HCT116 (cell line): ENCODE results near the gene DIP2C. TPM values are rescaled to one million over a fixed set of nuclear protein-coding genes. Genes with fewer than 3 reads are reported as not detected.

ENCODE experiments used
- ATAC-seq: fragments of 200-7000 bp; cut with Tn5 transposase; 2 replicates; pipeline ENCODE4 v1.9.1; 2020; ENCODE audit warnings: mild to moderate bottlenecking, moderate library complexity
- BruUV-seq: library from RNA; stranded (reverse); fragments of 400-500 nt; replicated peaks from 2 replicates; lab custom pipeline; 2021; lab: Mats Ljungman, UMichigan
- CTCF ChIA-PET: fragments of 300-600 bp; sonication (Branson Sonifier 250); formaldehyde crosslinking; loops from one replicate; lab custom pipeline; 2021; ENCODE audit warnings: antibody characterized with exemption; lab: Charles Lee
- POLR2A ChIA-PET: fragments of 300-600, 350-600 bp; sonication (Branson Sonifier 250); formaldehyde crosslinking; loops from one replicate; lab custom pipeline; 2021; ENCODE audit warnings: antibody characterized with exemption; lab: Charles Lee
- RAD21 ChIA-PET, 2 experiments: fragments of 300-600 bp; sonication (Branson Sonifier 250); formaldehyde crosslinking; loops; one replicate each; lab custom pipeline; 2023; ENCODE audit warnings: low total read pairs in 2 of 2; ENCODE audit not compliant: uncharacterized antibody in 2 of 2, unreplicated experiment in 2 of 2, low non-redundant PET in 1 of 2; lab: Charles Lee
- DNase-seq: peaks from one replicate; pipeline ENCODE4 v3.0.0-alpha.2; 2010; ENCODE audit warnings: low read depth, low spot score
- H2AFZ ChIP-seq: fragments of 200-600 bp; shearing (Covaris generic), sonication (generic); 2 replicates; pipeline ENCODE4 v1.6.1; 2017; ENCODE audit warnings: low read depth, mixed run types, mixed read lengths, antibody characterized with exemption, low read length; ENCODE audit not compliant: poor library complexity, severe bottlenecking
- H3K27ac ChIP-seq: 2 replicates; pipeline ENCODE4 v1.5.1; 2012; ENCODE audit warnings: low read depth, low read length
- H3K27me3 ChIP-seq: fragments of 200-600 bp; sonication (generic); 2 replicates; pipeline ENCODE4 v1.6.1; 2016; ENCODE audit warnings: mixed run types, low read length, mixed read lengths; ENCODE audit not compliant: insufficient read depth
- H3K36me3 ChIP-seq, 2 experiments: fragments of 200-500 bp in 1 of 2; fragments of 200-600 bp in 1 of 2; sonication (Bioruptor generic) in 1 of 2; sonication (generic) in 1 of 2; 2 replicates each; pipeline versions ENCODE4 v1.5.1 to v1.6.1; 2014 to 2016; ENCODE audit warnings: low read length in 2 of 2, inconsistent platforms in 1 of 2, mixed read lengths in 1 of 2, mixed run types in 1 of 2; ENCODE audit not compliant: insufficient read depth in 2 of 2, control insufficient read depth in 1 of 2
- H3K4me1 ChIP-seq, 2 experiments: fragments of 200-600 bp in 1 of 2; sonication (generic) in 1 of 2; 2 replicates each; pipeline versions ENCODE4 v1.5.1 to v1.6.1; 2012 to 2017; ENCODE audit warnings: low read length in 2 of 2, inconsistent platforms in 1 of 2, mild to moderate bottlenecking in 1 of 2, mixed read lengths in 1 of 2, mixed run types in 1 of 2, moderate library complexity in 1 of 2; ENCODE audit not compliant: insufficient read depth in 2 of 2, control insufficient read depth in 1 of 2
- H3K4me2 ChIP-seq: fragments of 200-600 bp; sonication (generic); 2 replicates; pipeline ENCODE4 v1.6.1; 2017; ENCODE audit warnings: mixed run types, low read length, mixed read lengths
- H3K4me3 ChIP-seq, 2 experiments: fragments of 200-600 bp in 1 of 2; sonication (generic) in 1 of 2; replicated peaks in 1 of 2; 2 replicates each; pipeline ENCODE4 v1.5.1; 2011 to 2016; ENCODE audit warnings: low read length in 2 of 2, control low read depth in 1 of 2, low read depth in 1 of 2, mild to moderate bottlenecking in 1 of 2, mixed read lengths in 1 of 2, mixed run types in 1 of 2
- H3K79me2 ChIP-seq: fragments of 200-600 bp; sonication (generic); 2 replicates; pipeline ENCODE4 v1.6.1; 2017; ENCODE audit warnings: mild to moderate bottlenecking, mixed run types, low read length, moderate library complexity, mixed read lengths; ENCODE audit not compliant: insufficient read depth
- H3K9ac ChIP-seq: fragments of 200-600 bp; sonication (generic); 2 replicates; pipeline ENCODE4 v1.6.1; 2016; ENCODE audit warnings: low read length, mixed read lengths
- H3K9me2 ChIP-seq: fragments of 200-600 bp; sonication (generic), shearing (Covaris generic); 2 replicates; pipeline ENCODE4 v1.6.1; 2017; ENCODE audit warnings: mixed run types, mild to moderate bottlenecking, moderate library complexity; ENCODE audit not compliant: insufficient read depth
- H3K9me3 ChIP-seq, 2 experiments: fragments of 200-500 bp in 1 of 2; fragments of 200-600 bp in 1 of 2; sonication (Bioruptor generic) in 1 of 2; sonication (generic) in 1 of 2; 2 replicates each; pipeline ENCODE4 v1.6.1; 2014 to 2017; ENCODE audit warnings: low read length in 2 of 2, mixed read lengths in 2 of 2, inconsistent platforms in 1 of 2, low read depth in 1 of 2, mild to moderate bottlenecking in 1 of 2, mixed run types in 1 of 2, moderate library complexity in 1 of 2; ENCODE audit not compliant: control insufficient read depth in 1 of 2, insufficient read depth in 1 of 2
- H4K20me1 ChIP-seq: fragments of 200-600 bp; sonication (generic), shearing (Covaris generic); 2 replicates; pipeline ENCODE4 v1.6.1; 2017; ENCODE audit warnings: mixed run types, mild to moderate bottlenecking, moderate library complexity; ENCODE audit not compliant: insufficient read depth
- CEBPB ChIP-seq: IDR thresholded peaks from 2 replicates; pipeline ENCODE4 v1.6.1; 2012; ENCODE audit warnings: low read depth
- ELF1 ChIP-seq: IDR thresholded peaks from 2 replicates; pipeline ENCODE4 v1.6.1; 2012; ENCODE audit warnings: low read depth, borderline replicate concordance
- EZH2 ChIP-seq: fragments of 200-600 bp; sonication (generic); IDR thresholded peaks from 2 replicates; pipeline ENCODE4 v1.6.1; 2017; ENCODE audit warnings: antibody characterized with exemption, mixed run types
- EZH2phosphoT487 ChIP-seq: fragments of 200-600 bp; IDR thresholded peaks from 2 replicates; pipeline ENCODE4 v1.6.1; 2018; ENCODE audit warnings: antibody characterized with exemption, borderline replicate concordance
- JUND ChIP-seq: IDR thresholded peaks from 2 replicates; pipeline ENCODE4 v1.6.1; 2012
- POLR2A ChIP-seq: IDR thresholded peaks from 2 replicates; pipeline ENCODE4 v1.7.0; 2011; ENCODE audit warnings: borderline replicate concordance; ENCODE audit not compliant: insufficient read depth, insufficient read length; ENCODE audit errors: extremely low read depth
- SRF ChIP-seq: IDR thresholded peaks from 2 replicates; pipeline ENCODE4 v1.6.1; 2012; ENCODE audit warnings: low read depth
- YY1 ChIP-seq: IDR thresholded peaks from 2 replicates; pipeline ENCODE4 v1.6.1; 2011; ENCODE audit warnings: low read length, low read depth, moderate library complexity, mild to moderate bottlenecking; ENCODE audit not compliant: insufficient replicate concordance; ENCODE audit errors: extremely low read depth
- ZFX ChIP-seq: fragments of 450-650 bp; IDR thresholded peaks from 2 replicates; pipeline ENCODE4 v1.6.1; 2017
- ZNF274 ChIP-seq: fragments of 200-500 bp; sonication (Bioruptor generic); IDR thresholded peaks from 2 replicates; pipeline ENCODE4 v1.6.1; 2014; ENCODE audit warnings: mild to moderate bottlenecking, low read depth, low read length, inconsistent platforms
- intact Hi-C: fragments of 100-400 bp; cut with micrococcal nuclease; formaldehyde crosslinking; loops from 2 replicates; pipeline ENCODE4 v1.10.0; 2022
- total RNA-seq: library from RNA; stranded (reverse); gene quantifications from one replicate; pipeline ENCODE4 v1.2.1, GENCODE V29; 2021; ENCODE audit not compliant: unreplicated experiment
- TF ChIP-seq, protein P1 (sequence below): IDR thresholded peaks from 2 replicates; pipeline ENCODE4 v1.6.1; 2012
- TF ChIP-seq, protein P2 (sequence below), 3 experiments: fragments of 200-600 bp in 1 of 3; sonication (generic) in 1 of 3; IDR thresholded peaks in 2 of 3; conservative IDR thresholded peaks in 1 of 3; 2 replicates each; pipeline ENCODE4 v1.5.1; 2012 to 2017; ENCODE audit warnings: low read depth in 2 of 3, low read length in 2 of 3, antibody characterized with exemption in 1 of 3, borderline replicate concordance in 1 of 3, control low read depth in 1 of 3, mild to moderate bottlenecking in 1 of 3, mixed read lengths in 1 of 3, mixed run types in 1 of 3, moderate library complexity in 1 of 3; ENCODE audit not compliant: insufficient read depth in 1 of 3
- TF ChIP-seq, protein P3 (sequence below): IDR thresholded peaks from 2 replicates; pipeline ENCODE4 v1.6.1; 2012; ENCODE audit warnings: low read depth

The DIP2C gene
- total RNA-seq, 1 experiment from 2014 or later: 15.4 TPM

DNA sequence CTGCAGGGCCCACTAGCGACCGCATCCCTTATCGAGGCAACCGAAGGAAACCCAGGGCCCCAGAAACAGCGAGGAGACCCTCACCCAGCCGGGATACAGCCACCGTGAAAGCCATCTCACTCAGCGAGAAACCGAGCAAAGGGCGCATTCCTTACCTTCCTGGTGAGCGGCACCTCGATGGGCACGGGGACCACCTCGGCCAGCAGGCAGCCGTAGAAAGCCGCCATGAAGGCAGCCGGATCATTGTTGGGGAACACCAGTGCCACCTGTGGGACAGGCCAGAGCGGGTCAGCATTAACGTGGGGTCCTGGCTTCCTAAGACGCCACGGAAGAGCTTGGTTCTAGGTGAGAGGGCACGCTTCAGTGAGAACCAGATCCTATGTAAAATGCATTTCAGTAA lies 290.5 kb downstream of the DIP2C start:
- CTCF ChIA-PET: no interaction called here
- Histone ChIP-seq H2AFZ (no peak overlapping the region), H3K27me3 (no peaks in the 10 kb centered on the region), H3K79me2 (no peaks in the 10 kb centered on the region), H4K20me1 (no peaks in the 10 kb centered on the region), H3K36me3 (no peaks in the 10 kb centered on the region), H3K9me3 (no peaks in the 10 kb centered on the region), H3K9me2 (no peaks in the 10 kb centered on the region), H3K27ac (no peak overlapping the region), H3K4me1 (0 out of 4 replicates have a peak, but pooled peaks cover 0 to 5% of the 10 kb centered on the region in 2 experiments), H3K9ac (no peak overlapping the region), H3K4me3 (no peak overlapping the region), H3K4me2 (no peak overlapping the region)
- RAD21 ChIA-PET: no interaction called here
- no TSS peak for BruUV-seq
- POLR2A ChIA-PET: no interaction called here
- intact Hi-C loops: no loop called here
- ATAC-seq: no peak
- DNase-seq: no peak
- TF ChIP-seq, protein P1, sequence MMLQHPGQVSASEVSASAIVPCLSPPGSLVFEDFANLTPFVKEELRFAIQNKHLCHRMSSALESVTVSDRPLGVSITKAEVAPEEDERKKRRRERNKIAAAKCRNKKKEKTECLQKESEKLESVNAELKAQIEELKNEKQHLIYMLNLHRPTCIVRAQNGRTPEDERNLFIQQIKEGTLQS: no peak
- TF ChIP-seq JUND (no peak), CEBPB (no peak), EZH2phosphoT487 (no peak), SRF (no peak)
- TF ChIP-seq, protein P2, sequence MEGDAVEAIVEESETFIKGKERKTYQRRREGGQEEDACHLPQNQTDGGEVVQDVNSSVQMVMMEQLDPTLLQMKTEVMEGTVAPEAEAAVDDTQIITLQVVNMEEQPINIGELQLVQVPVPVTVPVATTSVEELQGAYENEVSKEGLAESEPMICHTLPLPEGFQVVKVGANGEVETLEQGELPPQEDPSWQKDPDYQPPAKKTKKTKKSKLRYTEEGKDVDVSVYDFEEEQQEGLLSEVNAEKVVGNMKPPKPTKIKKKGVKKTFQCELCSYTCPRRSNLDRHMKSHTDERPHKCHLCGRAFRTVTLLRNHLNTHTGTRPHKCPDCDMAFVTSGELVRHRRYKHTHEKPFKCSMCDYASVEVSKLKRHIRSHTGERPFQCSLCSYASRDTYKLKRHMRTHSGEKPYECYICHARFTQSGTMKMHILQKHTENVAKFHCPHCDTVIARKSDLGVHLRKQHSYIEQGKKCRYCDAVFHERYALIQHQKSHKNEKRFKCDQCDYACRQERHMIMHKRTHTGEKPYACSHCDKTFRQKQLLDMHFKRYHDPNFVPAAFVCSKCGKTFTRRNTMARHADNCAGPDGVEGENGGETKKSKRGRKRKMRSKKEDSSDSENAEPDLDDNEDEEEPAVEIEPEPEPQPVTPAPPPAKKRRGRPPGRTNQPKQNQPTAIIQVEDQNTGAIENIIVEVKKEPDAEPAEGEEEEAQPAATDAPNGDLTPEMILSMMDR (IDR thresholded peaks at IDR 0.05 in 2 of 3, conservative IDR thresholded peaks at IDR 0.05 in 1 of 3; ENCODE audit: borderline replicate concordance in 1 of 3, insufficient read depth in 1 of 3, low read depth in 2 of 3, low read length in 2 of 3): no peak

DNA sequence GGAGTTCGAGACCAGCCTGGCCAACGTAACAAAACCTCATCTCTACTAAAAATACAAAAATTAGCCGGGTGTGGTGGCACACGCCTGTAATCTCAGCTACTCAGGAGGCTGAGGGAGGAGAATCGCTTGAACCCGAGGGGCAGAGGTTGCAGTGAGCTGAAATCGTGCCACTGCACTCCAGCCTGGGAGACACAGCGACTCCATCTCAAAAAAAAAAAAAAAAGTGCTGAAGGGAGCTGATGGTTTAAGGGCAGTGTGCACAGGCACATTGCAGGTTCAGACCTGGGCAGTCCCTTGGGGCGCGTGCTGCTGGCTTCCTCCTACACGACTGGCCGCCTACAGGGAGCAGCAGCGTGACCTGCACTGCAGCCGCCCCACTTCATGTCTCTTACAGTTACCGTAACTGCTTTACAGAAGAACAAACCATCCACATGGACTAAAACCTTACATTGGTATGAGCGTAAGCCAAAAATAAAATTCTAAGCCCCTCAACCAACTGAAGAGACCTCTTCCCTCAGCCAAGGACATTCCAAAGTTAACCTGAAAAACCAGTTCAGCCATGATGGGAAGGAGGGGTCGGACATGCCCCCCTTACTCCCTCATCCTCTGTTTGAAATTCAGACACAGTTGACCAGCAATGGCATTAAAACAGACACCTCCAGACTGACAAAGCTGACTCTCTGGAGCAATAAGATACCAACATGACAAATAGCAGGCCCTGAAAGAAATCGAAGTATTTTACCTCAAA lies 292.0 kb downstream of the DIP2C start:
- CTCF ChIA-PET: interaction anchor here (1.1 kb wide), 1 partner anchor 18 kb away, joined by 3 read pairs; no protein-coding TSS in a partner anchor
- BruUV-seq: no TSS peak
- TF ChIP-seq YY1 (no peak), POLR2A (no peak), SRF (no peak), ZNF274 (no peak), JUND (no peak), ZFX (no peak), EZH2 (no peak), ELF1 (no peak), CEBPB (no peak)
- TF ChIP-seq, protein P1: no peak
- TF ChIP-seq, protein P3, sequence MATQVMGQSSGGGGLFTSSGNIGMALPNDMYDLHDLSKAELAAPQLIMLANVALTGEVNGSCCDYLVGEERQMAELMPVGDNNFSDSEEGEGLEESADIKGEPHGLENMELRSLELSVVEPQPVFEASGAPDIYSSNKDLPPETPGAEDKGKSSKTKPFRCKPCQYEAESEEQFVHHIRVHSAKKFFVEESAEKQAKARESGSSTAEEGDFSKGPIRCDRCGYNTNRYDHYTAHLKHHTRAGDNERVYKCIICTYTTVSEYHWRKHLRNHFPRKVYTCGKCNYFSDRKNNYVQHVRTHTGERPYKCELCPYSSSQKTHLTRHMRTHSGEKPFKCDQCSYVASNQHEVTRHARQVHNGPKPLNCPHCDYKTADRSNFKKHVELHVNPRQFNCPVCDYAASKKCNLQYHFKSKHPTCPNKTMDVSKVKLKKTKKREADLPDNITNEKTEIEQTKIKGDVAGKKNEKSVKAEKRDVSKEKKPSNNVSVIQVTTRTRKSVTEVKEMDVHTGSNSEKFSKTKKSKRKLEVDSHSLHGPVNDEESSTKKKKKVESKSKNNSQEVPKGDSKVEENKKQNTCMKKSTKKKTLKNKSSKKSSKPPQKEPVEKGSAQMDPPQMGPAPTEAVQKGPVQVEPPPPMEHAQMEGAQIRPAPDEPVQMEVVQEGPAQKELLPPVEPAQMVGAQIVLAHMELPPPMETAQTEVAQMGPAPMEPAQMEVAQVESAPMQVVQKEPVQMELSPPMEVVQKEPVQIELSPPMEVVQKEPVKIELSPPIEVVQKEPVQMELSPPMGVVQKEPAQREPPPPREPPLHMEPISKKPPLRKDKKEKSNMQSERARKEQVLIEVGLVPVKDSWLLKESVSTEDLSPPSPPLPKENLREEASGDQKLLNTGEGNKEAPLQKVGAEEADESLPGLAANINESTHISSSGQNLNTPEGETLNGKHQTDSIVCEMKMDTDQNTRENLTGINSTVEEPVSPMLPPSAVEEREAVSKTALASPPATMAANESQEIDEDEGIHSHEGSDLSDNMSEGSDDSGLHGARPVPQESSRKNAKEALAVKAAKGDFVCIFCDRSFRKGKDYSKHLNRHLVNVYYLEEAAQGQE: no peak

More for the DNA sequence above, 292.0 kb downstream of the DIP2C start:
- H3K27me3 ChIP-seq: no peaks in the 10 kb centered on the region
- no peaks in the 10 kb centered on the region for H4K20me1 ChIP-seq
- no peaks in the 10 kb centered on the region for H3K9me3 ChIP-seq
- no peak overlapping the region for H3K4me3 ChIP-seq
- DNase-seq: no peak
- H3K4me1 ChIP-seq: 0 out of 4 replicates have a peak, but pooled peaks cover 0 to 5% of the 10 kb centered on the region in 2 experiments
- H3K4me2 ChIP-seq: no peak overlapping the region
- no peak for ATAC-seq
- H3K79me2 ChIP-seq: no peaks in the 10 kb centered on the region
- H3K36me3 ChIP-seq: no peaks in the 10 kb centered on the region
- no peak overlapping the region for H3K9ac ChIP-seq
- H3K9me2 ChIP-seq: no peaks in the 10 kb centered on the region
- ChIA-PET POLR2A (no interaction called here), RAD21 (no interaction called here)
- intact Hi-C loops: no loop called here
- no peak overlapping the region for H2AFZ ChIP-seq
- no peak overlapping the region for H3K27ac ChIP-seq
